ENCODE measurements around the gene ADAMTS12.
"Not testable (repeated sequence)": the region's sequence is repeated elsewhere in the genome, so short reads cannot be mapped to it uniquely, and the experiment has no call there.

ADAMTS12 gene

GRCh38 chr5:33549982-33550567 is 341.7 kb downstream of the ADAMTS12 start:
- in situ Hi-C loops (cut with MboI; ENCODE audit: low sequenced_read_pairs) = no loop called here

- in situ Hi-C loops (cut with MboI; ENCODE audit: low sequenced_read_pairs) = not testable (repeated sequence)
Observed at GRCh38 chr5:33539790-33540189, 352.0 kb downstream of the ADAMTS12 start.

DNA sequence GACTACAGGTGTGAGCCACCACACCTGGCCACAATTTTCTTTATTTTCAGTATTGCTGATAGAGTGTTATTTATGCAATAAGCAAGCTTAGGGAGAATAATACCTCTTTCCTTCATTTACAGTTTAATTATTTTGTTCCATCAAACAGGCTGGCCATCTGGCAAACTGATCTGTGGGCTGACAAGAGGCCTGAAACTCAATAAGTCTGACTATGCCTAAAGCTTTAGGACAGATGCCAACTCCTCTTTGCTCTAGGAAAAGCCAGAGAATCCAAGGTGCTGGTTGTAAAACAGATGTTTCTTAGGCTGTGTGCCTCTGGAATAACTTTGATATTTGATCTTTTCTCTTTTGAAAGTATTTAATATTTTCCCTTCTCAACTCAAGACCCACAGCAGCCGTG is 352.6 kb downstream of the ADAMTS12 start:
- in situ Hi-C loops (cut with MboI; ENCODE audit: low sequenced_read_pairs) = no loop called here

DNA sequence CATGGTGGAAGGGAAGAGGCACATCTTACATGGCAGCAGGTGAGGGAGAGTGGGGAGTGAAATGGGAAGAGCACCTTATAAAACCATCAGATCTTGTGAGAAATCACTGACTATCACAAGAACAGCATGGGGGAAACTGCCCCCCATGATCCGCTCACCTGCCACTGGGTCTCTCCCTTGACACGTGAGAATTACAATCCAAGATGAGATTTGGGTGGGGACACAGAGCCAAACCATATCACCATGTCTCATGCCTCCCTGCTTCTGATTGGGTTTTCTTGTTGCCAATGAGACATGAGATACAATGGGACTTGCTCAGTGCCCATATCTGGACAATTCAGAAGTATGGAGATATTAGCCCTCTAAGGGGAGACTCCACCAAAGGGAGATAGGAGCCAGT is 353.6 kb downstream of the ADAMTS12 start:
- in situ Hi-C loops (cut with MboI; ENCODE audit: low sequenced_read_pairs) = no loop called here

DNA sequence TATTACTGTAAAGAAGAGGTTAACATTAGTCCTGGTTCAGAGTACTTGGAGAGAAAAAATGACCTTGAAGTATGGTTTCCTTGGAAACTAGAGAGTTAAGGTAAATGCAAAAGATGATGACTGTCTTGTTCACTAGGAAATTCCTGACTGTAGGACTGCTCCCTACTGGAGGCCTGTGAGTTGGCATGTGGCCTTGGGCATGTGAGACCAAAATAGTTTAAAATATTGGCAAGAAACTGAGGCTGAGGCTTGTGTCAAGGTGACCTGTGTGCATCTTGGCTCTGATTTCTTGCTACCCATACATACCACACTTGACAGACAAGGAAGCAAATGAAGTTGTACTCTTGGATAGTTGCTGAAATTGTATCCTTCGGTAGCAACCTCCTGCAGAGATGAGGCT is 354.6 kb downstream of the ADAMTS12 start:
- in situ Hi-C loops (cut with MboI; ENCODE audit: low sequenced_read_pairs) = no loop called here

GRCh38 chr5:33536802-33537201 is 355.0 kb downstream of the ADAMTS12 start:
- in situ Hi-C loops (cut with MboI; ENCODE audit: low sequenced_read_pairs) = no loop called here

GRCh38 chr5:33531824-33532223 is 360.0 kb downstream of the ADAMTS12 start:
- in situ Hi-C loops (cut with MboI; ENCODE audit: low sequenced_read_pairs) = no loop called here

GRCh38 chr5:33531037-33531298 is 360.8 kb downstream of the ADAMTS12 start:
- in situ Hi-C loops (cut with MboI; ENCODE audit: low sequenced_read_pairs) = no loop called here

- in situ Hi-C loops (cut with MboI; ENCODE audit: low sequenced_read_pairs) = no loop called here
Observed at GRCh38 chr5:33530183-33531036, 361.4 kb downstream of the ADAMTS12 start.

GRCh38 chr5:33527696-33528095 is 364.1 kb downstream of the ADAMTS12 start:
- in situ Hi-C loops (cut with MboI; ENCODE audit: low sequenced_read_pairs) = no loop called here

GRCh38 chr5:33526755-33527154 is 365.0 kb downstream of the ADAMTS12 start:
- in situ Hi-C loops (cut with MboI; ENCODE audit: low sequenced_read_pairs) = no loop called here

- in situ Hi-C loops (cut with MboI; ENCODE audit: low sequenced_read_pairs) = no loop called here
Observed at GRCh38 chr5:33524476-33524875, 367.3 kb downstream of the ADAMTS12 start.

GRCh38 chr5:33523208-33523771 is 368.5 kb downstream of the ADAMTS12 start:
- in situ Hi-C loops (cut with MboI; ENCODE audit: low sequenced_read_pairs) = no loop called here

GRCh38 chr5:33516421-33516820 is 375.4 kb downstream of the ADAMTS12 start:
- in situ Hi-C loops (cut with MboI; ENCODE audit: low sequenced_read_pairs) = no loop called here

DNA sequence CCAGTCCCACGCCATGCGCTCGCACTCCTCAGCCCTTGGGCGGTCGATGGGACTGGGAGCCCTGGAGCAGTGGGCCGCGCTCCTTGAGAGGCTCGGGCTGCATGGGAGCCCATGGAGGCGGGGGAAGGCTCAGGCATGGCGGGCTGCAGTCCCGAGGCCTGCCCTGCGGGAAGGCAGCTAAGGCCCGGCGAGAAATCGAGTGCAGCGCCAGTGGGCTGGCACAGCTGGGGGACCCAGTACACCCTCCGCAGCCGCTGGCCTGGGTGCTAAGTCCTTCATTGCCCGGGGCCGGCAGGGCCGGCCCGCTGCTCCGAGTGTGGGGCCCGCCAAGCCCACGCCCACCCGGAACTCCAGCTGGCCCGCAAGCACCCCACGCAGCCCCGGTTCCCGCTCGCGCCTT is 376.4 kb downstream of the ADAMTS12 start:
- in situ Hi-C loops (cut with MboI; ENCODE audit: low sequenced_read_pairs) = not testable (repeated sequence)

DNA sequence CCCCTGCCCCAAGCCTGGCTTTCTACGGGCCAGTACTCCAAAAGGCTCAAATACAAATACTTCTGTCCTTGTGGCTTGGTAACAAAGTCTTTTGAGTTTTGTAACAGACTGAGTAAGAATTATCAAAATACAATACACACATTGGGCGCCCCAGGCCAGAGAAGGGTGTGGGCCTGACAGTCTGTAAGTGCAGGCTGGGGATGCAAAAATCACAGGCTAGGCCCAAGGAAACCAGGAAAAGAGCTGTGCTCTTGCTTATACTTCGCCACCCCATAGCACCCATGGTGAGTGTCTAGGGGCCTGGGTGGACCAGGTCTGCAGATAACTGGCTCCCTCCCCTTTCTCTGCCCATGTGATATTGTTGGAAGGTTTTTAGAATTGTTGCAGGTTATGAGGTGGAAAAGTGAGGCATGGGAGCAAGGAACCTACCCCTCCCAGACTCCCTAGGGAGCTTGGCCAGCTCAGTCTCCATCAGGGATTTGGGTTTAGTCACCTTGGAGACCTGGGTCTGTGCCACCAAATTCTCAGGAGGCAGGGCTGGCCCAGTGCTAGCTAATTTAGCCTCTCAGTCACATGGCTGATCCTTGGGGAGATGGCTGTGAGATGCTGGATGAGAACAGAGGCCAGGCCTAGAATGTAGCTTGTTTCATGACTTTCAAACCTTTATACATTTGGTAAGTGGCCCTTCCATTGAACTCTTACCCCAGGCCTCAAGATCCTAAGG is 378.2 kb downstream of the ADAMTS12 start:
- in situ Hi-C loops (cut with MboI; ENCODE audit: low sequenced_read_pairs) = no loop called here

GRCh38 chr5:33509036-33509435 is 382.8 kb downstream of the ADAMTS12 start:
- in situ Hi-C loops (cut with MboI; ENCODE audit: low sequenced_read_pairs) = no loop called here

GRCh38 chr5:33507426-33507825 is 384.4 kb downstream of the ADAMTS12 start:
- in situ Hi-C loops (cut with MboI; ENCODE audit: low sequenced_read_pairs) = no loop called here

GRCh38 chr5:33504570-33504969 is 387.2 kb downstream of the ADAMTS12 start:
- in situ Hi-C loops (cut with MboI; ENCODE audit: low sequenced_read_pairs) = no loop called here

DNA sequence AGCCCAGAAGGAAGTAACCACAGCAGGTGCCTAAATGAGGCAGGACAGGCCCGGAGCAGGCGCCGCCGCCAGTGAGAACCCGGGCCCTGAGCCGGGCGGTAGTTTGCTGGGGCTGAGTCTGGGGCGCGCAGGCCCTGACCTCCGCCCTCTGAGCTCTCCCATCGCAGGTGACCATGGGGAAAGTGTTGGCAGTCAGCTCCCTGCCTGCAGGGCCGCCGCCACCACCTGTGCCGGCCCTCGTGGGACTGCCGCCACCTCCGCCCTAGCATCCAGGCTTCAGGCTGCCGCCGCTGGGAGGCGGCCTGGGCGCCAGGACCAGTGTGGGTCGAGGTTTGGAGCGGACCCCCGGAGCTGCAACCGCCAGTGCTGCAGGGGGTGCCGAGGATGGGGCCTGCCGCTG is 389.9 kb downstream of the ADAMTS12 start:
- in situ Hi-C loops (cut with MboI; ENCODE audit: low sequenced_read_pairs) = no loop called here

DNA sequence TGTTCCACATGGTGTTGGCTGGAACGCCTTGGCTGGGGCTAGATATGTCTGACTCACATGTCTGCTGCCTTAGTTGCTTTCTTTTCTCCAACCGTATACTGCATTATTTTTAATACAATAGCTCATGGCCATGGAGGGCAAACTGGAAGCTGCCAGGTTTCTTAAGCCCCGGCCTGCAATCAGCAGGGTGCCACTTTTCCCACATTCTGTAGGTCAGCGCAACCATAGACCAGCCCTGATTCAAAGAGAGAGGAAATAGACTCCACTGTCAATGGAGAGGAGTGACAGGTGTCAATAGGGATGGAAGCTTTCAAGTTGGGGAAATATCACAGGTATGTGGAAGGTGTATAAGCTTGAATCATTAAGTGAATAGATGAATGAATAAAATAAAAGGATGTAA is 390.5 kb downstream of the ADAMTS12 start:
- in situ Hi-C loops (cut with MboI; ENCODE audit: low sequenced_read_pairs) = no loop called here

GRCh38 chr5:33494466-33494865 is 397.3 kb downstream of the ADAMTS12 start:
- in situ Hi-C loops (cut with MboI; ENCODE audit: low sequenced_read_pairs) = no loop called here

Measured in HL-60/S4 treated with retinoic acid at 250 ng/mL for 4 days and 3 days (cell line).